H1 (cell line): ENCODE measurements around the gene GAR1.
"Not testable (repeated sequence)": the region's sequence is repeated elsewhere in the genome, so short reads cannot be mapped to it uniquely, and the experiment has no call there.

Experiments used
- BRCA1 ChIP-seq: IDR thresholded peaks from 2 replicates; pipeline ENCODE4 v1.6.1; 2012; ENCODE audit warnings: low read depth, low read length, improper control_type of control experiment
- CHD1 ChIP-seq: IDR thresholded peaks from 2 replicates; pipeline ENCODE4 v1.6.1; 2012; ENCODE audit warnings: low read depth, low read length, improper control_type of control experiment
- CTCF ChIP-seq, 3 experiments: IDR thresholded peaks; 1 replicate in 2 of 3; 2 replicates in 1 of 3; pipeline versions ENCODE4 v1.5.1 to v1.6.1; 2011; ENCODE audit warnings: low read length in 3 of 3, mild to moderate bottlenecking in 3 of 3, inconsistent platforms in 2 of 3, low read depth in 1 of 3, moderate library complexity in 1 of 3; ENCODE audit not compliant: insufficient read depth in 1 of 3; ENCODE audit errors: control extremely low read depth in 1 of 3
- EP300 ChIP-seq, 2 experiments: IDR thresholded peaks; 1 replicate in 1 of 2; 2 replicates in 1 of 2; pipeline ENCODE4 v1.6.1; 2011 to 2012; ENCODE audit warnings: low read depth in 2 of 2, low read length in 2 of 2, mild to moderate bottlenecking in 2 of 2, borderline replicate concordance in 1 of 2, inconsistent platforms in 1 of 2, moderate library complexity in 1 of 2
- JUND ChIP-seq: IDR thresholded peaks from 2 replicates; pipeline ENCODE4 v1.6.1; 2011; ENCODE audit warnings: mild to moderate bottlenecking, improper control_type of control experiment, low read length
- MAX ChIP-seq: IDR thresholded peaks from 2 replicates; pipeline ENCODE4 v1.6.1; 2012; ENCODE audit warnings: inconsistent platforms
- POLR2A ChIP-seq, 2 experiments: IDR thresholded peaks; 1 replicate in 1 of 2; 2 replicates in 1 of 2; pipeline ENCODE4 v1.6.1; 2011; ENCODE audit warnings: low read depth in 2 of 2, low read length in 2 of 2, mild to moderate bottlenecking in 2 of 2; ENCODE audit errors: control extremely low read depth in 1 of 2
- POLR2AphosphoS5 ChIP-seq: IDR thresholded peaks from 2 replicates; pipeline ENCODE4 v1.6.1; 2011; ENCODE audit warnings: low read depth, low read length
- RAD21 ChIP-seq, 2 experiments: IDR thresholded peaks in 1 of 2; conservative IDR thresholded peaks in 1 of 2; 2 replicates each; pipeline ENCODE4 v1.6.1; 2011; ENCODE audit warnings: low read depth in 2 of 2, low read length in 2 of 2, improper control_type of control experiment in 1 of 2, inconsistent platforms in 1 of 2, mild to moderate bottlenecking in 1 of 2, moderate library complexity in 1 of 2
- SP1 ChIP-seq: IDR thresholded peaks from 2 replicates; pipeline ENCODE4 v1.6.1; 2011; ENCODE audit warnings: low read depth, low read length
- SUZ12 ChIP-seq: fragments of 200-600 bp; sonication (generic); IDR thresholded peaks from 2 replicates; pipeline ENCODE4 v1.6.1; 2012; ENCODE audit warnings: mild to moderate bottlenecking, inconsistent platforms, low read length, moderate library complexity, mixed read lengths
- ZNF274 ChIP-seq: IDR thresholded peaks from 2 replicates; pipeline ENCODE4 v1.7.0; 2012; ENCODE audit warnings: low read length, borderline replicate concordance; ENCODE audit errors: extremely low read depth

- not testable (repeated sequence) for TF ChIP-seq EP300 (IDR thresholded peaks at IDR 0.05; ENCODE audit: borderline replicate concordance in 1 of 2, low read depth in 2 of 2, low read length in 2 of 2); ZNF274; BRCA1; SP1; CTCF (IDR thresholded peaks at IDR 0.05; ENCODE audit: control extremely low read depth in 1 of 3, insufficient read depth in 1 of 3, low read depth in 1 of 3, low read length in 3 of 3); SUZ12; POLR2A (IDR thresholded peaks at IDR 0.05; ENCODE audit: control extremely low read depth in 1 of 2, low read depth in 2 of 2, low read length in 2 of 2); RAD21 (IDR thresholded peaks at IDR 0.05 in 1 of 2, conservative IDR thresholded peaks at IDR 0.05 in 1 of 2; ENCODE audit: low read depth in 2 of 2, low read length in 2 of 2); MAX; JUND; CHD1; POLR2AphosphoS5
Measured at GRCh38 chr4:109782092-109782491, 33.5 kb upstream of the GAR1 start.
